K562 (cell line): Measurements from ENCODE around the gene VKORC1. TPM values are rescaled to one million over a fixed set of nuclear protein-coding genes. Genes with fewer than 3 reads are reported as not detected.

ENCODE experiments used
- BRCA1 ChIP-seq, 2 experiments: fragments of 450-650 bp in 1 of 2; sonication (generic) in 1 of 2; formaldehyde crosslinking in 1 of 2; IDR thresholded peaks; 2 replicates each; pipeline versions ENCODE4 v1.5.0 to v1.6.1; 2017 to 2020; ENCODE audit warnings: mild to moderate bottlenecking in 1 of 2, missing genetic modification reagents in 1 of 2
- CGGBP1 ChIP-seq: fragments of 250-450 bp; sonication (Bioruptor Pico); IDR thresholded peaks from 2 replicates; pipeline ENCODE4 v1.9.0; 2021; ENCODE audit warnings: mild to moderate bottlenecking
- ETS2 ChIP-seq: IDR thresholded peaks from 2 replicates; pipeline ENCODE4 v1.6.1; 2016; ENCODE audit warnings: borderline replicate concordance, missing genetic modification characterization, mild to moderate bottlenecking, moderate library complexity, missing compliant biosample characterization; ENCODE audit not compliant: poor library complexity, severe bottlenecking
- KLF10 ChIP-seq: fragments of 250-450 bp; sonication (Bioruptor Pico); IDR thresholded peaks from 2 replicates; pipeline ENCODE4 v1.6.1; 2021; ENCODE audit warnings: matching md5 sums
- KLF6 ChIP-seq: fragments of 250-450 bp; sonication (Bioruptor Pico); IDR thresholded peaks from 2 replicates; pipeline ENCODE4 v1.4.0; 2020; ENCODE audit warnings: mild to moderate bottlenecking, moderate library complexity, borderline replicate concordance
- NFRKB ChIP-seq: fragments of 450-650 bp; IDR thresholded peaks from 2 replicates; pipeline ENCODE4 v1.6.1; 2016; ENCODE audit warnings: low read depth
- NUFIP1 ChIP-seq: fragments of 450-650 bp; IDR thresholded peaks from 2 replicates; pipeline ENCODE4 v1.6.1; 2018; ENCODE audit not compliant: partially characterized antibody
- PHB ChIP-seq: fragments of 250-450 bp; sonication (Bioruptor Pico); IDR thresholded peaks from 2 replicates; pipeline ENCODE4 v1.5.0; 2021
- TCF7 ChIP-seq: sonication (generic); IDR thresholded peaks from 2 replicates; pipeline ENCODE4 v1.6.1; 2016; ENCODE audit warnings: antibody characterized with exemption, borderline replicate concordance
- TEAD2 ChIP-seq: fragments of 450-650 bp; IDR thresholded peaks from 2 replicates; pipeline ENCODE4 v1.6.1; 2016; ENCODE audit warnings: missing genetic modification characterization, control low read depth, missing compliant biosample characterization
- ZBTB8A ChIP-seq: fragments of 450-650 bp; IDR thresholded peaks from 2 replicates; pipeline ENCODE4 v1.6.1; 2018; ENCODE audit warnings: mild to moderate bottlenecking, moderate library complexity; ENCODE audit not compliant: partially characterized antibody
- ZNF174 ChIP-seq: fragments of 250-450 bp; sonication (Bioruptor Pico); IDR thresholded peaks from 2 replicates; pipeline ENCODE4 v1.4.0; 2020; ENCODE audit warnings: mild to moderate bottlenecking
- polyA plus RNA-seq, 8 experiments: library from polyadenylated mRNA; depleted of rRNA in 4 of 8; stranded (reverse) in 5 of 8; unstranded in 3 of 8; fragments of >200 nt; fragmentation: Nextera tagmentation in 2 of 8; fragmentation: Illumina TruSeq in 1 of 8; extraction: Ambion mirVana in 2 of 8; extraction: Trizol in 1 of 8; gene quantifications; 2 replicates each; pipeline versions ENCODE4 v1.2.1 to v1.2.3, GENCODE V29; 2011 to 2014; ENCODE audit warnings: inconsistent platforms in 1 of 8, missing spikeins in 1 of 8
- total RNA-seq, 7 experiments: library from RNA; depleted of rRNA in 6 of 7; stranded (reverse); fragments of >200 nt in 6 of 7; fragmentation: Illumina TruSeq in 2 of 7; extraction: Trizol in 2 of 7; gene quantifications; 2 replicates each; pipeline versions ENCODE4 v1.2.1 to v1.2.3, GENCODE V29; 2011 to 2021; ENCODE audit warnings: low replicate concordance in 1 of 7
- TF ChIP-seq, protein P1 (sequence below): fragments of 450-650 bp; IDR thresholded peaks from 2 replicates; pipeline ENCODE4 v1.6.1; 2016; ENCODE audit warnings: mild to moderate bottlenecking, moderate library complexity
- TF ChIP-seq, protein P2 (sequence below): fragments of 450-650 bp; conservative IDR thresholded peaks from 2 replicates; pipeline ENCODE4 v1.6.1; 2016; ENCODE audit warnings: missing genetic modification characterization, low read depth, mild to moderate bottlenecking, control low read depth, missing compliant biosample characterization

The VKORC1 gene
- total and polyA plus RNA-seq, 9 of the 15 experiments (the other 6 are each of a cell fraction or from before 2014, with no cell fraction given) = 30.0 to 119 (median 62.1) TPM

GRCh38 chr16:31073142-31073969, 21.2 kb downstream of the VKORC1 start (continued):
- TF ChIP-seq, protein P1, sequence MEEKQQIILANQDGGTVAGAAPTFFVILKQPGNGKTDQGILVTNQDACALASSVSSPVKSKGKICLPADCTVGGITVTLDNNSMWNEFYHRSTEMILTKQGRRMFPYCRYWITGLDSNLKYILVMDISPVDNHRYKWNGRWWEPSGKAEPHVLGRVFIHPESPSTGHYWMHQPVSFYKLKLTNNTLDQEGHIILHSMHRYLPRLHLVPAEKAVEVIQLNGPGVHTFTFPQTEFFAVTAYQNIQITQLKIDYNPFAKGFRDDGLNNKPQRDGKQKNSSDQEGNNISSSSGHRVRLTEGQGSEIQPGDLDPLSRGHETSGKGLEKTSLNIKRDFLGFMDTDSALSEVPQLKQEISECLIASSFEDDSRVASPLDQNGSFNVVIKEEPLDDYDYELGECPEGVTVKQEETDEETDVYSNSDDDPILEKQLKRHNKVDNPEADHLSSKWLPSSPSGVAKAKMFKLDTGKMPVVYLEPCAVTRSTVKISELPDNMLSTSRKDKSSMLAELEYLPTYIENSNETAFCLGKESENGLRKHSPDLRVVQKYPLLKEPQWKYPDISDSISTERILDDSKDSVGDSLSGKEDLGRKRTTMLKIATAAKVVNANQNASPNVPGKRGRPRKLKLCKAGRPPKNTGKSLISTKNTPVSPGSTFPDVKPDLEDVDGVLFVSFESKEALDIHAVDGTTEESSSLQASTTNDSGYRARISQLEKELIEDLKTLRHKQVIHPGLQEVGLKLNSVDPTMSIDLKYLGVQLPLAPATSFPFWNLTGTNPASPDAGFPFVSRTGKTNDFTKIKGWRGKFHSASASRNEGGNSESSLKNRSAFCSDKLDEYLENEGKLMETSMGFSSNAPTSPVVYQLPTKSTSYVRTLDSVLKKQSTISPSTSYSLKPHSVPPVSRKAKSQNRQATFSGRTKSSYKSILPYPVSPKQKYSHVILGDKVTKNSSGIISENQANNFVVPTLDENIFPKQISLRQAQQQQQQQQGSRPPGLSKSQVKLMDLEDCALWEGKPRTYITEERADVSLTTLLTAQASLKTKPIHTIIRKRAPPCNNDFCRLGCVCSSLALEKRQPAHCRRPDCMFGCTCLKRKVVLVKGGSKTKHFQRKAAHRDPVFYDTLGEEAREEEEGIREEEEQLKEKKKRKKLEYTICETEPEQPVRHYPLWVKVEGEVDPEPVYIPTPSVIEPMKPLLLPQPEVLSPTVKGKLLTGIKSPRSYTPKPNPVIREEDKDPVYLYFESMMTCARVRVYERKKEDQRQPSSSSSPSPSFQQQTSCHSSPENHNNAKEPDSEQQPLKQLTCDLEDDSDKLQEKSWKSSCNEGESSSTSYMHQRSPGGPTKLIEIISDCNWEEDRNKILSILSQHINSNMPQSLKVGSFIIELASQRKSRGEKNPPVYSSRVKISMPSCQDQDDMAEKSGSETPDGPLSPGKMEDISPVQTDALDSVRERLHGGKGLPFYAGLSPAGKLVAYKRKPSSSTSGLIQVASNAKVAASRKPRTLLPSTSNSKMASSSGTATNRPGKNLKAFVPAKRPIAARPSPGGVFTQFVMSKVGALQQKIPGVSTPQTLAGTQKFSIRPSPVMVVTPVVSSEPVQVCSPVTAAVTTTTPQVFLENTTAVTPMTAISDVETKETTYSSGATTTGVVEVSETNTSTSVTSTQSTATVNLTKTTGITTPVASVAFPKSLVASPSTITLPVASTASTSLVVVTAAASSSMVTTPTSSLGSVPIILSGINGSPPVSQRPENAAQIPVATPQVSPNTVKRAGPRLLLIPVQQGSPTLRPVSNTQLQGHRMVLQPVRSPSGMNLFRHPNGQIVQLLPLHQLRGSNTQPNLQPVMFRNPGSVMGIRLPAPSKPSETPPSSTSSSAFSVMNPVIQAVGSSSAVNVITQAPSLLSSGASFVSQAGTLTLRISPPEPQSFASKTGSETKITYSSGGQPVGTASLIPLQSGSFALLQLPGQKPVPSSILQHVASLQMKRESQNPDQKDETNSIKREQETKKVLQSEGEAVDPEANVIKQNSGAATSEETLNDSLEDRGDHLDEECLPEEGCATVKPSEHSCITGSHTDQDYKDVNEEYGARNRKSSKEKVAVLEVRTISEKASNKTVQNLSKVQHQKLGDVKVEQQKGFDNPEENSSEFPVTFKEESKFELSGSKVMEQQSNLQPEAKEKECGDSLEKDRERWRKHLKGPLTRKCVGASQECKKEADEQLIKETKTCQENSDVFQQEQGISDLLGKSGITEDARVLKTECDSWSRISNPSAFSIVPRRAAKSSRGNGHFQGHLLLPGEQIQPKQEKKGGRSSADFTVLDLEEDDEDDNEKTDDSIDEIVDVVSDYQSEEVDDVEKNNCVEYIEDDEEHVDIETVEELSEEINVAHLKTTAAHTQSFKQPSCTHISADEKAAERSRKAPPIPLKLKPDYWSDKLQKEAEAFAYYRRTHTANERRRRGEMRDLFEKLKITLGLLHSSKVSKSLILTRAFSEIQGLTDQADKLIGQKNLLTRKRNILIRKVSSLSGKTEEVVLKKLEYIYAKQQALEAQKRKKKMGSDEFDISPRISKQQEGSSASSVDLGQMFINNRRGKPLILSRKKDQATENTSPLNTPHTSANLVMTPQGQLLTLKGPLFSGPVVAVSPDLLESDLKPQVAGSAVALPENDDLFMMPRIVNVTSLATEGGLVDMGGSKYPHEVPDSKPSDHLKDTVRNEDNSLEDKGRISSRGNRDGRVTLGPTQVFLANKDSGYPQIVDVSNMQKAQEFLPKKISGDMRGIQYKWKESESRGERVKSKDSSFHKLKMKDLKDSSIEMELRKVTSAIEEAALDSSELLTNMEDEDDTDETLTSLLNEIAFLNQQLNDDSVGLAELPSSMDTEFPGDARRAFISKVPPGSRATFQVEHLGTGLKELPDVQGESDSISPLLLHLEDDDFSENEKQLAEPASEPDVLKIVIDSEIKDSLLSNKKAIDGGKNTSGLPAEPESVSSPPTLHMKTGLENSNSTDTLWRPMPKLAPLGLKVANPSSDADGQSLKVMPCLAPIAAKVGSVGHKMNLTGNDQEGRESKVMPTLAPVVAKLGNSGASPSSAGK = no peak
- TF ChIP-seq NFRKB (no peak), KLF10 (CRISPR knock-in tag) (no peak), CGGBP1 (CRISPR knock-in tag) (no peak), TCF7 (0 out of 2 replicates have a peak, but pooled peaks have one; percentile 20), NUFIP1 (no peak), PHB (CRISPR knock-in tag) (no peak), BRCA1 (IDR thresholded peaks at IDR 0.05) (no peak), BRCA1 (CRISPR knock-in tag; IDR thresholded peaks at IDR 0.05) (0 out of 2 replicates have a peak, but pooled peaks have one; percentile 12), ZNF174 (CRISPR knock-in tag) (no peak), ETS2 (tag) (no peak), TEAD2 (tag) (no peak), KLF6 (CRISPR knock-in tag) (no peak), ZBTB8A (no peak)
- TF ChIP-seq, protein P2, sequence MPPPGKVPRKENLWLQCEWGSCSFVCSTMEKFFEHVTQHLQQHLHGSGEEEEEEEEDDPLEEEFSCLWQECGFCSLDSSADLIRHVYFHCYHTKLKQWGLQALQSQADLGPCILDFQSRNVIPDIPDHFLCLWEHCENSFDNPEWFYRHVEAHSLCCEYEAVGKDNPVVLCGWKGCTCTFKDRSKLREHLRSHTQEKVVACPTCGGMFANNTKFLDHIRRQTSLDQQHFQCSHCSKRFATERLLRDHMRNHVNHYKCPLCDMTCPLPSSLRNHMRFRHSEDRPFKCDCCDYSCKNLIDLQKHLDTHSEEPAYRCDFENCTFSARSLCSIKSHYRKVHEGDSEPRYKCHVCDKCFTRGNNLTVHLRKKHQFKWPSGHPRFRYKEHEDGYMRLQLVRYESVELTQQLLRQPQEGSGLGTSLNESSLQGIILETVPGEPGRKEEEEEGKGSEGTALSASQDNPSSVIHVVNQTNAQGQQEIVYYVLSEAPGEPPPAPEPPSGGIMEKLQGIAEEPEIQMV = no peak
